GM12878 (cell line): ENCODE results near the gene MTAP. TPM values are rescaled to one million over a fixed set of nuclear protein-coding genes. Genes with fewer than 3 reads are reported as not detected.

Experiments
- ATAC-seq: fragments of 200-7000 bp; cut with Tn5 transposase; 3 replicates; pipeline ENCODE4 v1.9.1; 2020; ENCODE audit warnings: mild to moderate bottlenecking, moderate library complexity
- BruUV-seq: library from RNA; stranded (reverse); fragments of 400-500 nt; replicated peaks from 2 replicates; lab custom pipeline; 2021; lab: Mats Ljungman, UMichigan
- CTCF ChIA-PET: fragments of 300-600 bp; sonication (Branson Sonifier 250); formaldehyde crosslinking; extraction: SDS; loops from one replicate; lab custom pipeline; 2021; ENCODE audit warnings: inconsistent platforms; lab: Yijun Ruan, JAX
- POLR2A ChIA-PET: fragments of 350-600 bp; formaldehyde crosslinking; extraction: SDS; loops from one replicate; lab custom pipeline; 2021; ENCODE audit warnings: inconsistent platforms; lab: Charles Lee
- RAD21 ChIA-PET: fragments of 300-600 bp; sonication (Branson Sonifier 250); formaldehyde crosslinking; loops from one replicate; lab custom pipeline; 2023; ENCODE audit warnings: antibody characterized with exemption; ENCODE audit not compliant: unreplicated experiment; lab: Charles Lee
- SMC1A ChIA-PET: fragments of 300-600 bp; sonication (Branson Sonifier 250); formaldehyde crosslinking; loops from one replicate; lab custom pipeline; 2023; ENCODE audit not compliant: unreplicated experiment, uncharacterized antibody; lab: Charles Lee
- DNase-seq: peaks from one replicate; pipeline ENCODE4 v3.0.0-alpha.2; 2011; ENCODE audit warnings: low read depth, low spot score
- FAIRE-seq: peaks from 3 replicates; lab custom pipeline; 2011; peaks lifted over from hg19 to GRCh38; lab: Jason Lieb, UNC
- H2AFZ ChIP-seq: 2 replicates; pipeline ENCODE4 v1.6.0; 2011; ENCODE audit warnings: low read depth, low read length, control low read depth; ENCODE audit not compliant: control insufficient read depth
- H3K27ac ChIP-seq: 2 replicates; pipeline ENCODE4 v1.5.1; 2011; ENCODE audit warnings: control low read depth; ENCODE audit not compliant: control insufficient read depth, insufficient read depth
- H3K27me3 ChIP-seq, 2 experiments: replicated peaks in 1 of 2; 2 replicates each; pipeline versions ENCODE4 v1.6.0 to v1.6.1; 2011; ENCODE audit warnings: low read length in 1 of 2; ENCODE audit not compliant: control insufficient read depth in 2 of 2, insufficient read depth in 2 of 2
- H3K36me3 ChIP-seq, 2 experiments: 2 replicates each; pipeline ENCODE4 v1.5.1; 2011; ENCODE audit warnings: low read length in 1 of 2; ENCODE audit not compliant: control insufficient read depth in 2 of 2, insufficient read depth in 2 of 2
- H3K4me1 ChIP-seq: 2 replicates; pipeline ENCODE4 v1.6.1; 2011; ENCODE audit warnings: mild to moderate bottlenecking, low read length, moderate library complexity, mixed read lengths; ENCODE audit not compliant: control insufficient read depth, insufficient read depth
- H3K4me2 ChIP-seq: 2 replicates; pipeline ENCODE4 v1.6.0; 2011; ENCODE audit warnings: control low read depth; ENCODE audit not compliant: control insufficient read depth, insufficient read depth
- H3K4me3 ChIP-seq: fragments of 200-600 bp; sonication (generic); 2 replicates; pipeline ENCODE4 v1.5.1; 2016
- H3K79me2 ChIP-seq: 2 replicates; pipeline ENCODE4 v1.6.0; 2011; ENCODE audit warnings: low read length; ENCODE audit not compliant: control insufficient read depth, insufficient read depth
- H3K9ac ChIP-seq: 2 replicates; pipeline ENCODE4 v1.8.0; 2011; ENCODE audit warnings: low read length, control low read depth, mixed read lengths; ENCODE audit not compliant: control insufficient read depth, insufficient read depth
- H3K9me3 ChIP-seq: replicated peaks from 3 replicates; pipeline ENCODE4 v1.5.1; 2011; ENCODE audit warnings: mild to moderate bottlenecking, low read length; ENCODE audit not compliant: control insufficient read depth, insufficient read depth
- H4K20me1 ChIP-seq: 2 replicates; pipeline ENCODE4 v1.6.0; 2011; ENCODE audit not compliant: control insufficient read depth, insufficient read depth
- BCLAF1 ChIP-seq: fragments of 450-650 bp; IDR thresholded peaks from 2 replicates; pipeline ENCODE4 v1.6.1; 2017; ENCODE audit warnings: antibody characterized with exemption, mild to moderate bottlenecking, moderate library complexity
- ELK1 ChIP-seq: IDR thresholded peaks from 2 replicates; pipeline ENCODE4 v1.6.1; 2012; ENCODE audit warnings: low read depth, low read length, improper control_type of control experiment
- HSF1 ChIP-seq: fragments of 150-350 bp; IDR thresholded peaks from 2 replicates; pipeline ENCODE4 v1.6.1; 2014; ENCODE audit warnings: mild to moderate bottlenecking, low read depth, low read length
- NRF1 ChIP-seq: conservative IDR thresholded peaks from 2 replicates; pipeline ENCODE4 v1.6.1; 2011; ENCODE audit warnings: mild to moderate bottlenecking, low read depth, low read length, improper control_type of control experiment
- RAD51 ChIP-seq: fragments of 450-650 bp; IDR thresholded peaks from 2 replicates; pipeline ENCODE4 v1.6.1; 2016; ENCODE audit warnings: moderate library complexity, mild to moderate bottlenecking, inconsistent platforms
- WGBS: methylation state at CpG from one replicate; pipeline ENCODE4 v1.1.6; 2016; ENCODE audit warnings: low lambda C conversion rate; ENCODE audit not compliant: insufficient replicate concordance, insufficient coverage; ENCODE audit errors: missing lambda C conversion rate; 5-methylcytosine and 5-hydroxymethylcytosine counted together
- in situ Hi-C: fragments of 300-500 bp; cut with MboI; formaldehyde crosslinking; loops from 9 replicates; pipeline ENCODE4 v1.14.3; 2018; ENCODE audit warnings: mixed read lengths
- intact Hi-C: fragments of 100-400 bp; cut with micrococcal nuclease; formaldehyde crosslinking; loops from one replicate; pipeline ENCODE4 v1.14.2; 2022; ENCODE audit not compliant: unreplicated experiment
- polyA plus RNA-seq, 11 experiments: library from polyadenylated mRNA; depleted of rRNA in 4 of 11; unstranded in 6 of 11; stranded (reverse) in 5 of 11; fragments of >200 nt; fragmentation: Nextera tagmentation in 4 of 11; fragmentation: Illumina TruSeq in 1 of 11; extraction: Ambion mirVana in 4 of 11; extraction: Trizol in 1 of 11; gene quantifications; 1 replicate in 1 of 11; 2 replicates in 10 of 11; pipeline versions ENCODE4 v1.2.1 to v1.2.3, GENCODE V29; 2011 to 2016; ENCODE audit warnings: inconsistent platforms in 2 of 11, missing spikeins in 2 of 11, low read depth in 1 of 11
- total RNA-seq, 4 experiments: library from RNA; depleted of rRNA in 3 of 4; stranded (reverse); fragments of >200 nt in 3 of 4; fragmentation: Illumina TruSeq in 1 of 4; extraction: Trizol in 1 of 4; gene quantifications; 2 replicates each; pipeline versions ENCODE4 v1.2.1 to v1.2.3, GENCODE V29; 2013 to 2021

The MTAP gene
- total and polyA plus RNA-seq, 10 of the 15 experiments (the other 5 are each of a cell fraction or from before 2014, with no cell fraction given), result 16.4 to 29.9 (median 22.6) TPM

- no peak for TF ChIP-seq BCLAF1
Measured at GRCh38 chr9:21753523-21753922, 48.9 kb upstream of the MTAP start (continued).

GRCh38 chr9:21754741-21755140, 47.7 kb upstream of the MTAP start:
- intact Hi-C loops, result no loop called here
- BruUV-seq, result no TSS peak
- SMC1A ChIA-PET, result no interaction called here
- H3K4me3 ChIP-seq, result no peak overlapping the region
- WGBS, result 37% methylated on average over 2 of the region's 2 CpGs
- no peak for TF ChIP-seq RAD51
- TF ChIP-seq, all 136 proteins: peak for 0
- H3K79me2 ChIP-seq, result no peaks in the 10 kb centered on the region
- H3K27ac ChIP-seq, result no peak overlapping the region
- no peak overlapping the region for H3K9ac ChIP-seq
- no peak for FAIRE-seq
- no peaks in the 10 kb centered on the region for H3K4me1 ChIP-seq
- ChIA-PET RAD21 (no interaction called here), CTCF (no interaction called here), POLR2A (no interaction called here)
- no peaks in the 10 kb centered on the region for H3K9me3 ChIP-seq
- in situ Hi-C loops, result no loop called here
- H4K20me1 ChIP-seq, result no peaks in the 10 kb centered on the region
- H3K36me3 ChIP-seq, result no peaks in the 10 kb centered on the region
- ATAC-seq, result no peak
- H3K27me3 ChIP-seq, result peaks cover 2 to 8% of the 10 kb centered on the region in 2 experiments; a peak in 2 of 4 replicates
- no peak for DNase-seq
- no peak overlapping the region for H3K4me2 ChIP-seq
- H2AFZ ChIP-seq, result no peak overlapping the region

- H3K27ac ChIP-seq, result no peak overlapping the region
- H2AFZ ChIP-seq, result no peak overlapping the region
- in situ Hi-C loops, result no loop called here
- H4K20me1 ChIP-seq, result no peaks in the 10 kb centered on the region
- H3K4me1 ChIP-seq, result no peaks in the 10 kb centered on the region
- H3K4me3 ChIP-seq, result no peak overlapping the region
- H3K36me3 ChIP-seq, result no peaks in the 10 kb centered on the region
- FAIRE-seq (no peak), ATAC-seq (no peak), DNase-seq (no peak)
- no peak overlapping the region for H3K4me2 ChIP-seq
- POLR2A ChIA-PET, result no interaction called here
- RAD21 ChIA-PET, result no interaction called here
- WGBS, result 40% methylated on average over 1 of the region's 1 CpG
- intact Hi-C loops, result no loop called here
- no peaks in the 10 kb centered on the region for H3K79me2 ChIP-seq
- SMC1A ChIA-PET, result no interaction called here
- BruUV-seq, result no TSS peak
- H3K9ac ChIP-seq, result no peak overlapping the region
- H3K27me3 ChIP-seq, result peaks cover 0 to 8% of the 10 kb centered on the region in 2 experiments; a peak in 2 of 4 replicates
- no peaks in the 10 kb centered on the region for H3K9me3 ChIP-seq
- CTCF ChIA-PET, result no interaction called here
- TF ChIP-seq NRF1 (no peak), ELK1 (no peak), HSF1 (no peak)
Measured at GRCh38 chr9:21758540-21758939, 43.9 kb upstream of the MTAP start.
